Caki2 (cell line): ENCODE data around the gene RSAD1. TPM values are rescaled to one million over a fixed set of nuclear protein-coding genes. Genes with fewer than 3 reads are reported as not detected.

Experiments used
- DNase-seq: peaks from one replicate; pipeline ENCODE4 v3.0.0-alpha.2; 2015; ENCODE audit warnings: low read depth
- in situ Hi-C: cut with HindIII; loops from 2 replicates; pipeline ENCODE4 v1.10.0; 2016; ENCODE audit warnings: low sequenced_read_pairs, low pct_unique_long_range_greater_than_20kb, mixed read lengths
- total RNA-seq: library from RNA; depleted of rRNA; stranded (reverse); fragments of >200 nt; shearing (Covaris generic); gene quantifications from 2 replicates; pipeline ENCODE4 v1.2.3, GENCODE V29; 2014; ENCODE audit warnings: low replicate concordance; rRNA removed

RSAD1 gene
- total RNA-seq, 1 experiment from 2014 or later: 31.4 TPM

DNA sequence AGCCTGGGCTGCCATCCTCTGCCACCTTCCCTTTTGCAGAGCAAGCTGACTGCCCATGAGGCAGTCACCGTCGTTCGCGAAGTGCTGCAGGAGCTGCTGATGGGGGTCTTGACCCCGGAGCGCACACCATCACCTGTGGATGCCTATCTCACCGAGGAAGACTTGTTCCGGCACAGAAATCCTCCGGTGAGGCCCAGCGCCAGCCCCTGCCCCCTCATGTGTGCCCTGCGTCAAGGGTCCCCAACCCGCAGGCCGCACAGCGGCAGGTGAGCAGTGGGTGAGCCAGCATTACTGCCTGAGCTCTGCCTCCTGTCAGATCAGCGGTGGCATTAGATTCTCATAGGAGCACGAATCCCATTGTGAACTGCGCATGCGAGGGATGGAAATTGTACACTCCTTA, 46.2 kb downstream of the RSAD1 start:
- in situ Hi-C loops: no loop called here
- no peak for DNase-seq

- in situ Hi-C loops: no loop called here
These were observed 48.6 kb downstream of the RSAD1 start for GRCh38 chr17:50527155-50527762.

GRCh38 chr17:50527949-50528474, 49.4 kb downstream of the RSAD1 start:
- DNase-seq: no peak
- in situ Hi-C loops: no loop called here

More at GRCh38 chr17:50527155-50527762, 48.6 kb downstream of the RSAD1 start:
- DNase-seq: no peak

DNA sequence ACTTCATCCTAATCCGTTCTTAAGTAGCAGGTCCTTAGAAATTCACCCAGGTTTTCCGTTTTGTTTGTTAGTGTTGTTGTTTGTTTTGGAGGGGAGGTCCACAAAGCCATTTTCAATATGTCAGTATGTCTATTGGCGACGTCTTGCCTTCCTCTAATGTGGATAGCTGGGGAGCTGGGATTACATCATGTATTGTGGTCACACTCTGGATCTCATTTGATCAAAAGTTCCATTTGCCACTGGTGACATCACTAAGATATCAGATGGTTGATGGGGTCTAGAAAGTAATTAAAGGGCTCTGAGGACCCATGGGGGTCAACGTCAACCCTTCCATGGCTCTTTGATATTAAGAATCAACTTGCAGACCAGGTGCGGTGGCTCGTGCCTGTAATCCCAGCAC, 51.2 kb downstream of the RSAD1 start:
- in situ Hi-C loops: no loop called here

DNA sequence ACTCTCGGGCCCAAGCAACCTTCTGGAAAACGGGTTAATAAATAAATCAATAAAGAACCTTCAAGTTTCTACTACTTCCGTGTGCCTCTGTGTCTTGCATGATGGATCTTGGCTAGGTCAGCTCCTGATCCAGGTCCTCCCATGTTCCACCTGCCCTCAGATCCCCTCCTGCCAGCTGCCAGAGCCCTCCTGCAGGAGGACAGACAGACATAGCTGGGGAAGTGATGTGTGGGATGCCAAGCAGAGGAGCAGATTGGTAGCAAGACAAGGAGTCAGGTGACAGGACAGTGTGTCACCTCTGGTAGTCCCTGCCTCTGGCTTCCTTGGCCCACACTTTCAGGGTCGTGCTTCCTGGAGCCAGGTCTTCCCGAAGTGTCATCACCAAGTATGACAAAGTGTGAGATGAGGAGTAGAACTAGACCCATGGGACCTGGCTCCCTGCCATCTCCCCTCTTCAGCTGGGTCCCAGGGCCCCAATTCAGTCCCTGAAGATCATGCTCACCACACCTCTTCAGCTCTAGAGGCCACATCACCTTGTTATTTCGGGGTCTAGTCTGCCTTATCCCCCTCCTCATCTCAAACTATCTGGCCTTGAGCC, 52.9 kb downstream of the RSAD1 start:
- DNase-seq: no peak
- in situ Hi-C loops: no loop called here

More for the DNA sequence above, 51.2 kb downstream of the RSAD1 start:
- DNase-seq: no peak

DNA sequence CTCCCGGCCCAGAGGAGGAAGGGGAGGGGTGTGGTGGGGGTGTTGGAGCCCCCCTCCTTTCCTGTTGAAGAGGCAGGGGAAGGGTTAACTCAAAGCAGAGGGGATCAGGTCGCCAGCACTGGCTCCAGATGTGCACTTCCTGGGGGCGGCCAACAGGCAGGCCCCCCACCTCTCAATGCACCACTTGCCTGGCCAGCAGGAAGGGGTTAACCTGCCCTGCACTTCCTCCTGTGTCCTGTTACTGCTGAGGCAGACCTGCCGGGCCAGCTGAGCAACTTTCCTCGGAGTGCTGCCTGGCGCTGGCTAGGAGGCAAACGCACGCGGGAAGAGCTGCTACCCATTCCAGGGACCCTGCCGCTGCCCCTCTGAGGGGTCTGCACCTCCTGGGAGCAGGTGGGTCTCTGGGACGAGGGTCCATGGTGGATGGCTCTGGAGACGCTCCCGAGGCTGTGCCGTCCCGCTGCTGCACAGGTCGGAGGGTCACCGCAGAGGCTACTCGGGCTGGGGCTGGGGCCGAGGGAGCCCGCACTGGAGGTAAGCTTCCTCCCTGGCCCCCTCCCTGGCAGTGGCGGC, 53.9 kb downstream of the RSAD1 start, which contains the start of gene EPN3:
Gene EPN3, plus strand, starts transcription at position 284 of the 573 bp plus-strand sequence. CDS start 3,822 bp downstream, outside the sequence.
- in situ Hi-C loops: no loop called here
- DNase-seq: no peak

GRCh38 chr17:50533185-50533584, 54.5 kb downstream of the RSAD1 start:
- in situ Hi-C loops: no loop called here
- no peak for DNase-seq

GRCh38 chr17:50533720-50534148, 55.1 kb downstream of the RSAD1 start:
- in situ Hi-C loops: no loop called here
- DNase-seq: no peak

DNA sequence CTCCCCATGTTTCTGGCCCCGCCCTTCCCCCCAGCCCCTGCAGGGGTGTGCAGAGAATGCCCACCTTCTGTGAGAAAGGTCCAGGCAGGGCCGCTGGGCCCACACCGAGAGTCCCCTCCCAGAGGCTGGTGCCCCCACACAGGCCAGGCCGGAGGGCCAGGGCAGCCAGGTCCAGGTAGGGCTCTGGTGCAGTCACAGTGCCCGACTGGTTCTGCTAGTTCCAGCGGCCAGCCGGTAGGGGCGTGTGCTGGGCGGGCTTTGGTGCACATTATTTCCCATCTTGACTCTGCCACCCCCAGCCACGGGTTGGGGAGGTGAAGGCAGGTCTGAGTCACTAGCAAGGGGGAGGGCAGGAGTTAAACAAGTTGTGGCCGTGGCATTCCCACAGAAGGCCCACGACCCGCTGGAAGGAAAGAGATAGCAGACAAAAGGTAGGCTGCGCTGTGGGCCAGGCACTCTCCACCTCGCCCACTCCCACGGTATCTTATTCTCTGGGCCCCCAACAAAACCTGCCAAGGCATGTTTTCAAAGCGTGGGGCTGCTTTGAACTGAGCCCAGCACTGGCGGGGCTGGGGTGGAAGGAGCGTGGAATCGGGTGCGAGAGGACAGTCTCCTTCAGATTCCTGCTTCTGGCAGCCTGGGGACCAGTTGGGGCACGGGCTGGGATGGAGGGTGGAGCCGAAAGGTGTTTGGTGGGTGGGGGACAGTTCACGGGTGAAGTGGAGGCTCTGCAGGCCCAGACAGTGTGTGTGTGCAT, 55.7 kb downstream of the RSAD1 start:
- in situ Hi-C loops: no loop called here

DNA sequence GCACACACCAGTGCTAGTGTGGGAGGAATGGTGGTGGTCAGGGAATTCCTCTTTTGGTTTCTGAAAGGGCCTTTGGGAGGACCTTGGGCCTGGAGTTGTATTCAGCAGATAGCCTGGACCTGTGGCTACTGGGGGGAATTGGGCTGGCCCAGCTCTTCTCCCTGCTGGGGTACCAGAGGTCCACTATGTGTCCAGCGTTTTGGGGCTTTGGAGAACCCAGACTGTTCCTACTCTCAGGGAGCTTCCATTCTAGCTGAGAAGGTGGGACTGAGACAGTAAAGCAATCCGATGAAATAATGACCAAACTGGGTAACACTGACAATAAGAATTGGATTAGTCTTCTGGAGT, 56.3 kb downstream of the RSAD1 start:
- in situ Hi-C loops: no loop called here
- DNase-seq: no peak

More for the DNA sequence above, 55.7 kb downstream of the RSAD1 start:
- peak; percentile 34 for DNase-seq

DNA sequence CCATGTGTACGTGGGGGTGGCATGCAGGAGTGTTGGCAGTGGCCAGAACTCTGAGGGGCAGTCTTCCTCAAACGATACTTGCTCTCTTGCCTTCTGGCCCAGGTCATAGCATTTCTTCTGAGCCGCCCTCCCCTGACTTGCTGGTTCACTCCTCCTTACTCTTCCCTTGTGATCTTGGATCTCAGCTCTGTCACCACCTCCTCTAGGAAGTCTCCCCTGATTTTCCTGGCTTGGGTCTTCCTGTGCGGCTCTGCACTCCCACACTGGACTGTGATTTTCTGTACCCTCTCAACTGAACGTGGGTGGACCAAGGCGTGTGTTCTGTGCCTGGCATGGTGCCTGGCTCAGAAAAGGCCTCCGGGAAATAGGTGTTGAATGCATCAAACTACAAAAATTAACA, 56.7 kb downstream of the RSAD1 start:
- in situ Hi-C loops: no loop called here

More for the DNA sequence above, 56.7 kb downstream of the RSAD1 start:
- DNase-seq: no peak

Other genes with a start within 250 kb of the RSAD1 start
- gene TMEM92, start 204.4 kb upstream of the RSAD1 start, total RNA-seq: 0.44 and 1.9 TPM in 2 replicates
- gene XYLT2, start 132.7 kb upstream of the RSAD1 start, total RNA-seq: 39.4 and 53.5 TPM in 2 replicates
- gene MRPL27, start 105.7 kb upstream of the RSAD1 start, total RNA-seq: 62.3 and 126 TPM in 2 replicates
- gene EME1, start 105.6 kb upstream of the RSAD1 start, total RNA-seq: 16.9 and 19.0 TPM in 2 replicates
- gene LRRC59, start 81.3 kb upstream of the RSAD1 start, total RNA-seq: 250 and 251 TPM in 2 replicates
- 33.1 and 62.2 TPM in 2 replicates for gene ACSF2, start 52.6 kb upstream of the RSAD1 start, total RNA-seq
- not detected in 2 replicates for gene CHAD, start 10.0 kb upstream of the RSAD1 start, total RNA-seq
- gene MYCBPAP, start 29.6 kb downstream of the RSAD1 start, total RNA-seq: 1.1 and 9.3 TPM in 2 replicates
- 0.07 and 0.32 TPM in 2 replicates for gene EPN3, start 53.9 kb downstream of the RSAD1 start, total RNA-seq
- 138 and 140 TPM in 2 replicates for gene SPATA20, start 68.3 kb downstream of the RSAD1 start, total RNA-seq
- 0.35 and 3.3 TPM in 2 replicates for gene CACNA1G, start 81.9 kb downstream of the RSAD1 start, total RNA-seq
- gene ABCC3, start 156.0 kb downstream of the RSAD1 start, total RNA-seq: 67.8 and 69.9 TPM in 2 replicates
- 29.7 and 44.3 TPM in 2 replicates for gene ANKRD40, start 229.1 kb downstream of the RSAD1 start, total RNA-seq
- gene LUC7L3, start 240.7 kb downstream of the RSAD1 start, total RNA-seq: 9.2 and 26.6 TPM in 2 replicates